ENCODE data around the gene CFAP43.

GRCh38 chr10:104138131-104138530 is 94.0 kb downstream of the CFAP43 start:
- TF ChIP-seq CTCF (IDR thresholded peaks at IDR 0.05) (no peak), EP300 (IDR thresholded peaks at IDR 0.05) (no peak)

Data from esophagus muscularis mucosa (tissue), 3 donors.